Measurements from ENCODE around the gene PLSCR4.

Gene PLSCR4

GRCh38 chr3:146223401-146224373 lies 27.2 kb downstream of the PLSCR4 start:
- no peak for DNase-seq (ENCODE audit: low read depth)
- no peak overlapping the region for H3K4me3 ChIP-seq (ENCODE audit: low read depth, low read length)
- TF ChIP-seq, protein P1, sequence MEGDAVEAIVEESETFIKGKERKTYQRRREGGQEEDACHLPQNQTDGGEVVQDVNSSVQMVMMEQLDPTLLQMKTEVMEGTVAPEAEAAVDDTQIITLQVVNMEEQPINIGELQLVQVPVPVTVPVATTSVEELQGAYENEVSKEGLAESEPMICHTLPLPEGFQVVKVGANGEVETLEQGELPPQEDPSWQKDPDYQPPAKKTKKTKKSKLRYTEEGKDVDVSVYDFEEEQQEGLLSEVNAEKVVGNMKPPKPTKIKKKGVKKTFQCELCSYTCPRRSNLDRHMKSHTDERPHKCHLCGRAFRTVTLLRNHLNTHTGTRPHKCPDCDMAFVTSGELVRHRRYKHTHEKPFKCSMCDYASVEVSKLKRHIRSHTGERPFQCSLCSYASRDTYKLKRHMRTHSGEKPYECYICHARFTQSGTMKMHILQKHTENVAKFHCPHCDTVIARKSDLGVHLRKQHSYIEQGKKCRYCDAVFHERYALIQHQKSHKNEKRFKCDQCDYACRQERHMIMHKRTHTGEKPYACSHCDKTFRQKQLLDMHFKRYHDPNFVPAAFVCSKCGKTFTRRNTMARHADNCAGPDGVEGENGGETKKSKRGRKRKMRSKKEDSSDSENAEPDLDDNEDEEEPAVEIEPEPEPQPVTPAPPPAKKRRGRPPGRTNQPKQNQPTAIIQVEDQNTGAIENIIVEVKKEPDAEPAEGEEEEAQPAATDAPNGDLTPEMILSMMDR (IDR thresholded peaks at IDR 0.05; ENCODE audit: low read depth, low read length, missing control alignments) = no peak

GRCh38 chr3:146222204-146223046 lies 28.5 kb downstream of the PLSCR4 start:
- H3K4me3 ChIP-seq (ENCODE audit: low read depth, low read length) = no peak overlapping the region
- TF ChIP-seq, protein P1 (IDR thresholded peaks at IDR 0.05; ENCODE audit: low read depth, low read length, missing control alignments) = no peak
- no peak for DNase-seq (ENCODE audit: low read depth)

- TF ChIP-seq, protein P1 (IDR thresholded peaks at IDR 0.05; ENCODE audit: low read depth, low read length, missing control alignments) = no peak
- no peak for DNase-seq (ENCODE audit: low read depth)
- H3K4me3 ChIP-seq (ENCODE audit: low read depth, low read length) = no peak overlapping the region
Observed at GRCh38 chr3:146221276-146221675, 29.6 kb downstream of the PLSCR4 start.

GRCh38 chr3:146218880-146219866 lies 31.7 kb downstream of the PLSCR4 start:
- no peak for DNase-seq (ENCODE audit: low read depth)
- TF ChIP-seq, protein P1 (IDR thresholded peaks at IDR 0.05; ENCODE audit: low read depth, low read length, missing control alignments) = peak; percentile 53

GRCh38 chr3:146217324-146217723 lies 33.6 kb downstream of the PLSCR4 start:
- TF ChIP-seq, protein P1 (IDR thresholded peaks at IDR 0.05; ENCODE audit: low read depth, low read length, missing control alignments) = no peak
- DNase-seq (ENCODE audit: low read depth) = no peak

More at GRCh38 chr3:146218880-146219866, 31.7 kb downstream of the PLSCR4 start:
- no peak overlapping the region for H3K4me3 ChIP-seq (ENCODE audit: low read depth, low read length)

GRCh38 chr3:146214493-146214892 lies 36.4 kb downstream of the PLSCR4 start:
- TF ChIP-seq, protein P1 (IDR thresholded peaks at IDR 0.05; ENCODE audit: low read depth, low read length, missing control alignments) = no peak
- no peak overlapping the region for H3K4me3 ChIP-seq (ENCODE audit: low read depth, low read length)
- DNase-seq (ENCODE audit: low read depth) = no peak

More at GRCh38 chr3:146217324-146217723, 33.6 kb downstream of the PLSCR4 start:
- H3K4me3 ChIP-seq (ENCODE audit: low read depth, low read length) = no peak overlapping the region

All from GM12864 (cell line).